Heart right ventricle (tissue), 16 donors: Measurements from ENCODE around the gene FANCE. TPM values are rescaled to one million over a fixed set of nuclear protein-coding genes. Genes with fewer than 3 reads are reported as not detected.
A peak's percentile ranks its signal among the peaks of the same experiment; 100 is the strongest.

Experiments
- ATAC-seq, 8 donors: fragments of 200-7000 bp; cut with Tn5 transposase; one replicate each; pipeline ENCODE4 v1.9.1; 2020; ENCODE audit warnings: mild to moderate bottlenecking in 8 of 8, moderate library complexity in 8 of 8, moderate number of reproducible peaks in 1 of 8
- DNase-seq, 2 donors: peaks; one replicate each; pipeline ENCODE4 v3.0.0-alpha.2; 2020
- H3K27ac ChIP-seq, 10 donors: fragments of 200-600 bp; sonication (generic) in 2 of 10; one replicate each; pipeline versions ENCODE4 v1.5.0 to v1.8.0; 2020 to 2022; ENCODE audit warnings: mild to moderate bottlenecking in 3 of 10
- H3K27me3 ChIP-seq, 7 donors: fragments of 200-600 bp; one replicate each; pipeline ENCODE4 v1.8.0; 2021 to 2022; ENCODE audit warnings: mild to moderate bottlenecking in 2 of 7
- H3K36me3 ChIP-seq, 9 donors: fragments of 200-600 bp; sonication (generic) in 1 of 9; one replicate each; pipeline versions ENCODE4 v1.5.0 to v1.8.0; 2020 to 2022; ENCODE audit warnings: mild to moderate bottlenecking in 2 of 9
- H3K4me1 ChIP-seq, 9 donors: fragments of 200-600 bp; sonication (generic) in 1 of 9; one replicate each; pipeline versions ENCODE4 v1.5.0 to v1.8.0; 2020 to 2022; ENCODE audit warnings: mild to moderate bottlenecking in 4 of 9
- H3K4me3 ChIP-seq, 10 donors: fragments of 200-600 bp; sonication (generic) in 2 of 10; one replicate each; pipeline versions ENCODE4 v1.5.0 to v1.8.0; 2020 to 2022; ENCODE audit warnings: mild to moderate bottlenecking in 7 of 10, moderate library complexity in 2 of 10
- H3K9me3 ChIP-seq, 11 donors: fragments of 200-600 bp in 10 of 11; sonication (generic) in 2 of 11; one replicate each; pipeline versions ENCODE4 v1.5.0 to v1.8.0; 2013 to 2022; ENCODE audit warnings: mild to moderate bottlenecking in 2 of 11, control low read depth in 1 of 11, moderate library complexity in 1 of 11
- CTCF ChIP-seq, 9 donors: fragments of 200-600 bp; sonication (generic) in 2 of 9; IDR thresholded peaks; one replicate each; pipeline versions ENCODE4 v1.5.0 to v1.8.0; 2021 to 2022; ENCODE audit warnings: antibody characterized with exemption in 9 of 9, mild to moderate bottlenecking in 5 of 9, moderate library complexity in 1 of 9
- WGBS, 2 donors: extraction: QIAGEN DNeasy Blood & Tissue Kit; methylation state at CpG; one replicate each; pipeline ENCODE4 v1.1.7; 2013; ENCODE audit warnings: inconsistent platforms in 1 of 2; 5-methylcytosine and 5-hydroxymethylcytosine counted together
- intact Hi-C, 10 donors: fragments of 100-400 bp; cut with DNase I; formaldehyde crosslinking; loops; one replicate each; pipeline versions ENCODE4 v1.11.1 to v1.14.2; 2022
- polyA plus RNA-seq, 2 donors: library from polyadenylated mRNA; stranded (reverse); fragments of 200-250 nt; gene quantifications; one replicate each; pipeline ENCODE4 v1.2.3, GENCODE V29; 2013
- total RNA-seq, 10 donors: library from RNA; stranded (reverse); fragmentation: NEBNext Ultra II Directional in 3 of 10; extraction: Animal tissue kit (Norgen Biotek cat#: 25700) in 3 of 10; gene quantifications; one replicate each; pipeline versions ENCODE4 v1.2.1 to v1.2.4, GENCODE V29; 2021 to 2023
- donor health status: Arrhythmogenic right ventricular cardiomyopathy.
- donor health status: ischemic (EF 13 %, LVEDD 7.1; RV severe dilation, severe dysfunction).
- donor health status: healthy with polysubstance abuse.
- donor health status: DM: no; HTN: yes; CAD: no.
- donor health status: DM: no; HTN: no; CAD: no.
- donor health status: ischemic (EF 25% LVEDD 6.9; RV normal size, moderate dysfunction).
- donor health status: ischemic (EF 25% LVEDD 5.7; RV mildly dilated, moderate dysfunction).
- donor health status: healthy.
- donor health status: DM: yes; HTN: yes; CAD: no.
- donor health status: Ischemic cardiomyopathy.
- donor health status: ischemic (EF 35%, LVEDD 5.7; RV mildly dilated, moderate dysfunction).
- donor health status: nonischemic (EF 11% LVEDD 7.7; RV severe dilation, severe dysfunction).
- donor health status: DM: yes; HTN: yes; CAD: no.
- donor health status: PGD.
- donor health status: ischemic (EF 29% LVEDD 5.4; RV normal size, mild dysfunction).
- donor health status: nonischemic (EF 23%, LVEDD 6.1; RV moderate dilation, normal function).

FANCE gene
- total and polyA plus RNA-seq, 12 donors = 1.5 to 5.3 (median 2.9) TPM

DNA sequence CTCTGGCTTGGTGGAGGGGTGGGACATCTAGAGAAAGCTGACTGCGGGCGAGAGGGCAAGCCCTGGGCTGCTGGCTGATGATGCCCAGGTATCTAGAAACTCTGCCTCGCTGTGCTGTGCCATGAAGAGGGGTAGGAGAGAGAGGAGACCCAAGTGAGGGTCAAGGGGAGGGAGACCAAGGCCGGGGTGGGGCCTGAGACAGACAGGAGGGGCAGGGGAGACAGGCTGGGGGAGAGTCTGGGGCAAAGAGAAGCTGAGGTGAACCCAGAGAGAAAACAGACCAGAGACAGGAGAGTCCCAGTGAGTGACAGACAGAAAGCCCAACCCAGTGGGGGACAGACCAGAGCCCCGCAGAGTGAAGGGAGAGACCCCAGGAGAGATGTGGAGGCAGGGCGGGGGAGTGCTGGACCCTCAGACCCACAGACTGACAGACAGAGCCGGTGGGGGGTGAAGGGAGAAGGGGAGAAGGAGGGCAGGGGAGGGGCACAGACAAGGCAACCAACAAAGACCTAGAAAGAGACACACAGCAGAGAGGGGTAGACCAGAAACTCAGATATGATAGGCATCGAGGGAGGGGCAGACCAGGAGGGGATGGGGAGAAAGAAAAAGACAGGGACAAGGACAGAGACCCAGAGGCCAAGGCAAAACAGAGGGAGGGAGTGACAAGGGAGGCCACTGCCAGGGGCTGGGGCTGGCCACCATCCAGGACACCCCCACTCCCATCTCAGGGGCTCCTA, 38.9 kb downstream of the FANCE start:
- TF ChIP-seq CTCF (IDR thresholded peaks at IDR 0.05) = no peak
- H3K4me3 ChIP-seq = peak overlapping the region in 6 of 10 donors; percentile 32 to 48 (median 39)

DNA sequence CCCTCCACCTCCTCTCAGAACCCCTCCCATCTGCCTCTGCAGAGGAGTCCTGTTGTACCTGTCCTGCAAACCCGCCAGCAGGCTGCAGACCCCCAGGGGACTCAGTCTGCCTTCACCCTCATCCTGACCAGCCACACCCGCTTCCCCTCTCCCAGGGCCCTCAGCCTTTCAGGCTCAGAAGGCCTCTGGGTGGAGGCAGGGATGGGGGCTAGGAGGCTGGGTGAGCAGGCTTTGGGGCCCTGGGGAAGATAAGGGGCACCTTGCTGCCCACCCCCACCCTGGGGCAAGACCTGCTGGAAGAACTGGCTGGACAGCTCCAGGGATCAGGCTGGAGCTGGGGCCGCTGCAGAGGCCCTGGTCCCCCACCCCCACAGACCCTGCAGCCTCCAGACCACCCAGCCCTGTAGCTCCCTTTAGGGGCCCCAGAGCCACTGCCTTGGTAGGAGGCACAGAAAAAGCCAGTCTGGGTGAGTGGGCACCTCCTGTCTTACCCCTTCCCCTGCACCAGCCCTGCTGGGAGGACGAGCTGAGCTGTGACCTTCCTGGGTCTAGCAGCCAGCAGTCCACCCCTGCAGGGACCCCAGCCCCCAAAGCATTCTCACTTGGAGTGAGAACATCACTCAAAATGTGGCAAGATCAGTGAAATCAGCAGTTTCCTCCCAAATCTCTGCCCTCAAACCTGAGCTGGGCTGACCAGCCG, 39.6 kb downstream of the FANCE start:
- no peak overlapping the region for H3K4me3 ChIP-seq
- 35 to 44% methylated on average over 5 of the region's 5 CpGs for WGBS, 2 donors
- peak in 2 of 8 donors; percentile 0 to 1 for ATAC-seq
- DNase-seq = no peak
- H3K9me3 ChIP-seq = no peaks in the 10 kb centered on the region
- H3K27ac ChIP-seq = peak overlapping the region in 6 of 10 donors; percentile 60 to 97 (median 92)
- peaks cover 0 to 61% (median 0%) of the 10 kb centered on the region in 7 donors for H3K27me3 ChIP-seq
- no peak for TF ChIP-seq CTCF (IDR thresholded peaks at IDR 0.05)
- intact Hi-C loops = no loop called here
- no peaks in the 10 kb centered on the region for H3K36me3 ChIP-seq
- peaks cover 32 to 93% (median 77%) of the 10 kb centered on the region in 9 donors for H3K4me1 ChIP-seq

More for the DNA sequence above, 38.9 kb downstream of the FANCE start:
- ATAC-seq (peak in 5 of 8 donors; percentile 1 to 23 (median 4)), DNase-seq (no peak)
- 36 to 45% methylated on average over 8 of the region's 8 CpGs for WGBS, 2 donors
- Histone ChIP-seq H3K36me3 (peaks cover 0 to 6% (median 0%) of the 10 kb centered on the region in 9 donors), H3K4me1 (peaks cover 32 to 99% (median 84%) of the 10 kb centered on the region in 9 donors), H3K27ac (peak overlapping the region; percentile 21 to 97 (median 89)), H3K9me3 (no peaks in the 10 kb centered on the region), H3K27me3 (peaks cover 0 to 54% (median 0%) of the 10 kb centered on the region in 7 donors)
- intact Hi-C loops = no loop called here

DNA sequence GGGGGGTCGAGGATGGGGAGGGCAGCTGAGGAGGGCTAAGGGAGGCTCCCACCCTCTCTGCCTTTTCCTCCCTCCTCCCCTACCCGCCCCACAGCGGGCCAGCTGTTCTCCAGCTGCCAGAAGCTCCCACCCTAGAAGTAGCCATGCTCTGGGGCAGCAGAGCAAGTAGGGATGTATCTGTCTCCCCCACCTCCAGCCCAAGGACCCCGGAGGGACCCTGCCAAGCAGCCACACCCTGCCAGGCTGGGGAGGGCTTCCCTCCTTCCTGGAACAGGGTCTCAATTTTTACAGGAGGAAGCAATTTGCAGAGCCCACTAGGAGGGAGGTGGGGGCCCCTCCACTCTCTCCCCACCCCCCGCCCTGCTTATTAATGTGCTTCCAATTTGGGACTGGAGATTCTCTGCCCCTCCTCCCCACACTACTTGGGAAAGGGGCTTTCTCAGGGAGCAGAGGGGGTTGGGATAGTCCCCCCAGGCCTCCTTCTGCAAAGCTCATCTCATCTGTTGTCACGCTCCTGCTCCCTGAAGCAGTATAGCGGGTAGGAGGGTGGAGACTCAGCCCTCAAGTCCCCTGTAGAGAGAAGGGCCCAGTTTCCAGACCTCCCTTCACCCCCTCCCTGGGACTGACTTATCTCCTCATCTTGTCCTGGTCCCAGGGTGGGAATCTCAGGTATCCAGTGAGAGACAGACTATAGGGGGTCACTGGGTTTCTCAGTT, 40.3 kb downstream of the FANCE start:
- H3K27ac ChIP-seq = peak overlapping the region in 6 of 10 donors; percentile 60 to 97 (median 92)
- H3K9me3 ChIP-seq = no peaks in the 10 kb centered on the region
- intact Hi-C loops = no loop called here
- 41 to 54% methylated on average over 7 of the region's 7 CpGs for WGBS, 2 donors
- H3K4me3 ChIP-seq = no peak overlapping the region
- DNase-seq (no peak), ATAC-seq (no peak)
- TF ChIP-seq CTCF (IDR thresholded peaks at IDR 0.05) = no peak
- H3K36me3 ChIP-seq = no peaks in the 10 kb centered on the region
- H3K27me3 ChIP-seq = peaks cover 0 to 64% (median 0%) of the 10 kb centered on the region in 7 donors
- H3K4me1 ChIP-seq = peaks cover 32 to 87% (median 72%) of the 10 kb centered on the region in 9 donors

GRCh38 chr6:35492974-35493284, 40.8 kb downstream of the FANCE start:
- Histone ChIP-seq H3K36me3 (no peaks in the 10 kb centered on the region), H3K9me3 (no peaks in the 10 kb centered on the region), H3K27ac (peak overlapping the region in 6 of 10 donors; percentile 60 to 97 (median 92)), H3K4me1 (peaks cover 32 to 88% (median 72%) of the 10 kb centered on the region in 9 donors), H3K27me3 (peaks cover 0 to 70% (median 0%) of the 10 kb centered on the region in 7 donors), H3K4me3 (no peak overlapping the region)
- TF ChIP-seq CTCF (IDR thresholded peaks at IDR 0.05) = no peak
- ATAC-seq (no peak), DNase-seq (no peak)
- intact Hi-C loops = no loop called here
- WGBS, 2 donors = 81 to 84% methylated on average over 7 of the region's 7 CpGs
